DMS53 treated with DMSO at 0.1 percent for 48 hours (cell line): Measurements from ENCODE around the gene MICALL2.

Source experiments
- DNase-seq: peaks from one replicate; lab custom pipeline; 2025; ENCODE audit not compliant: unreplicated experiment; lab: John Stamatoyannopoulos, UW

MICALL2 gene

GRCh38 chr7:1419310-1419634 lies 40.0 kb downstream of the MICALL2 start:
- no peak for DNase-seq

- no peak for DNase-seq
Measured at GRCh38 chr7:1418505-1419309, 40.6 kb downstream of the MICALL2 start.

GRCh38 chr7:1415389-1415990 lies 43.8 kb downstream of the MICALL2 start:
- no peak for DNase-seq

GRCh38 chr7:1413936-1414639 lies 45.2 kb downstream of the MICALL2 start:
- no peak for DNase-seq

- DNase-seq: peak; percentile 62
Measured at GRCh38 chr7:1412322-1413261, 46.7 kb downstream of the MICALL2 start.

GRCh38 chr7:1411414-1411813 lies 47.9 kb downstream of the MICALL2 start:
- no peak for DNase-seq

GRCh38 chr7:1410992-1411391 lies 48.3 kb downstream of the MICALL2 start:
- no peak for DNase-seq

- no peak for DNase-seq
Measured at GRCh38 chr7:1409555-1409954, 49.7 kb downstream of the MICALL2 start.

GRCh38 chr7:1408466-1408865 lies 50.8 kb downstream of the MICALL2 start:
- DNase-seq: no peak

- no peak for DNase-seq
Measured at GRCh38 chr7:1407892-1408291, 51.4 kb downstream of the MICALL2 start.

- DNase-seq: no peak
Measured at GRCh38 chr7:1404898-1405548, 54.2 kb downstream of the MICALL2 start.

- no peak for DNase-seq
Measured at GRCh38 chr7:1404460-1404809, 54.8 kb downstream of the MICALL2 start.

GRCh38 chr7:1403638-1404459 lies 55.4 kb downstream of the MICALL2 start:
- DNase-seq: no peak

GRCh38 chr7:1402791-1403637 lies 56.3 kb downstream of the MICALL2 start:
- no peak for DNase-seq

- DNase-seq: no peak
Measured at GRCh38 chr7:1402110-1402790, 57.0 kb downstream of the MICALL2 start.

- DNase-seq: no peak
Measured at GRCh38 chr7:1401011-1401410, 58.3 kb downstream of the MICALL2 start.

- DNase-seq: no peak
Measured at GRCh38 chr7:1400371-1400770, 58.9 kb downstream of the MICALL2 start.
